GM18505 (cell line): Measurements from ENCODE around the gene RCAN2.

Source experiments
- ATAC-seq: cut with Tn5 transposase; IDR thresholded peaks from one replicate; pipeline ENCODE4 v1.9.1; 2021; ENCODE audit not compliant: unreplicated experiment
- POLR2A ChIP-seq: IDR thresholded peaks from 4 replicates; pipeline ENCODE4 v1.6.1; 2011; ENCODE audit warnings: borderline replicate concordance; ENCODE audit not compliant: insufficient read depth, insufficient read length; ENCODE audit errors: extremely low read depth

The RCAN2 gene

GRCh38 chr6:46258249-46258648 lies 233.0 kb downstream of the RCAN2 start:
- ATAC-seq, result no peak
- TF ChIP-seq POLR2A, result no peak

GRCh38 chr6:46255528-46255927 lies 235.7 kb downstream of the RCAN2 start:
- ATAC-seq, result no peak
- no peak for TF ChIP-seq POLR2A

- no peak for ATAC-seq
- TF ChIP-seq POLR2A, result no peak
Observed at GRCh38 chr6:46254946-46255345, 236.3 kb downstream of the RCAN2 start.

- TF ChIP-seq POLR2A, result no peak
- no peak for ATAC-seq
Observed at GRCh38 chr6:46254331-46254730, 236.9 kb downstream of the RCAN2 start.

- ATAC-seq, result no peak
- no peak for TF ChIP-seq POLR2A
Observed at GRCh38 chr6:46251583-46252339, 239.5 kb downstream of the RCAN2 start.

- no peak for ATAC-seq
- TF ChIP-seq POLR2A, result no peak
Observed at GRCh38 chr6:46248143-46248542, 243.1 kb downstream of the RCAN2 start.

- no peak for ATAC-seq
- TF ChIP-seq POLR2A, result no peak
Observed at GRCh38 chr6:46246727-46247126, 244.5 kb downstream of the RCAN2 start.

GRCh38 chr6:46246081-46246480 lies 245.2 kb downstream of the RCAN2 start:
- no peak for ATAC-seq
- no peak for TF ChIP-seq POLR2A

GRCh38 chr6:46244670-46245069 lies 246.6 kb downstream of the RCAN2 start:
- TF ChIP-seq POLR2A, result no peak

GRCh38 chr6:46243754-46244153 lies 247.5 kb downstream of the RCAN2 start:
- no peak for ATAC-seq
- TF ChIP-seq POLR2A, result no peak

More at GRCh38 chr6:46244670-46245069, 246.6 kb downstream of the RCAN2 start:
- no peak for ATAC-seq

- no peak for TF ChIP-seq POLR2A
Observed at GRCh38 chr6:46242921-46243320, 248.3 kb downstream of the RCAN2 start.

GRCh38 chr6:46240866-46241565 lies 250.2 kb downstream of the RCAN2 start:
- no peak for ATAC-seq
- TF ChIP-seq POLR2A, result no peak

More at GRCh38 chr6:46242921-46243320, 248.3 kb downstream of the RCAN2 start:
- ATAC-seq, result no peak

- TF ChIP-seq POLR2A, result no peak
- no peak for ATAC-seq
Observed at GRCh38 chr6:46236752-46237151, 254.5 kb downstream of the RCAN2 start.

- ATAC-seq, result no peak
- TF ChIP-seq POLR2A, result no peak
Observed at GRCh38 chr6:46235242-46235641, 256.0 kb downstream of the RCAN2 start.
